Uterus (tissue), 4 donors: ENCODE measurements around the gene ELMO1. TPM values are rescaled to one million over a fixed set of nuclear protein-coding genes. Genes with fewer than 3 reads are reported as not detected.

Source experiments
- DNase-seq, 2 donors: peaks; one replicate each; pipeline ENCODE4 v3.0.0-alpha.2; 2019 to 2020
- H3K27ac ChIP-seq, 2 donors: fragments of 200-600 bp; sonication (generic); 1 replicate in 1 of 2; 2 replicates in 1 of 2; pipeline ENCODE4 v1.5.1; 2016 to 2018
- H3K27me3 ChIP-seq, 2 donors: fragments of 200-600 bp; sonication (generic); one replicate each; pipeline ENCODE4 v1.5.1; 2018 to 2019; ENCODE audit warnings: control low read depth in 1 of 2
- H3K36me3 ChIP-seq, 2 donors: fragments of 200-600 bp; sonication (generic); one replicate each; pipeline ENCODE4 v1.5.1; 2019; ENCODE audit warnings: control low read depth in 1 of 2
- H3K4me1 ChIP-seq, 2 donors: fragments of 200-600 bp; sonication (generic); one replicate each; pipeline ENCODE4 v1.5.1; 2018 to 2019; ENCODE audit warnings: control low read depth in 1 of 2
- H3K4me3 ChIP-seq, 2 donors: fragments of 200-600 bp; sonication (generic); 1 replicate in 1 of 2; 2 replicates in 1 of 2; pipeline ENCODE4 v1.5.1; 2018 to 2019; ENCODE audit warnings: mild to moderate bottlenecking in 1 of 2
- H3K9me3 ChIP-seq, 2 donors: fragments of 200-600 bp; sonication (generic); one replicate each; pipeline ENCODE4 v1.5.1; 2019; ENCODE audit warnings: control low read depth in 1 of 2
- CTCF ChIP-seq, 4 experiments: fragments of 200-600 bp in 2 of 4; fragments of 450-650 bp in 2 of 4; sonication (generic) in 2 of 4; IDR thresholded peaks; one replicate each; pipeline ENCODE4 v1.5.1; 2016 to 2019; ENCODE audit warnings: antibody characterized with exemption in 4 of 4, mild to moderate bottlenecking in 2 of 4, moderate library complexity in 1 of 4
- POLR2A ChIP-seq, 2 donors: fragments of 450-650 bp; IDR thresholded peaks; one replicate each; pipeline ENCODE4 v1.6.1; 2016; ENCODE audit warnings: antibody characterized with exemption in 2 of 2, mild to moderate bottlenecking in 1 of 2, moderate library complexity in 1 of 2
- intact Hi-C: fragments of 100-400 bp; cut with DNase I; formaldehyde crosslinking; loops from one replicate; pipeline ENCODE4 v1.15.1; 2023; ENCODE audit warnings: low total_unique reads
- total RNA-seq, 4 donors: library from RNA; depleted of rRNA in 3 of 4; stranded (reverse); fragments of >200 nt in 3 of 4; gene quantifications; one replicate each; pipeline versions ENCODE4 v1.1.0 to v1.2.4, GENCODE V29; 2014 to 2023
- donor health status: DM: yes; HTN: yes; CAD: no.

ELMO1 gene
- total RNA-seq, 4 donors from 2014 or later = 37.9 to 64.7 (median 55.5) TPM

GRCh38 chr7:37109843-37110242 is 338.8 kb downstream of the ELMO1 start:
- H3K36me3 ChIP-seq = no peaks in the 10 kb centered on the region
- DNase-seq = no peak
- H3K4me3 ChIP-seq = no peak overlapping the region
- intact Hi-C loops = no loop called here
- no peak overlapping the region for H3K27ac ChIP-seq
- H3K27me3 ChIP-seq = no peaks in the 10 kb centered on the region
- no peaks in the 10 kb centered on the region for H3K4me1 ChIP-seq
- TF ChIP-seq CTCF (IDR thresholded peaks at IDR 0.05) (no peak), POLR2A (IDR thresholded peaks at IDR 0.05) (no peak)
- no peaks in the 10 kb centered on the region for H3K9me3 ChIP-seq

GRCh38 chr7:37109016-37109683 is 339.5 kb downstream of the ELMO1 start:
- no peak overlapping the region for H3K27ac ChIP-seq
- TF ChIP-seq POLR2A (IDR thresholded peaks at IDR 0.05) = no peak
- TF ChIP-seq CTCF (IDR thresholded peaks at IDR 0.05) = no peak
- DNase-seq = no peak
- no peaks in the 10 kb centered on the region for H3K36me3 ChIP-seq
- H3K9me3 ChIP-seq = no peaks in the 10 kb centered on the region
- no peak overlapping the region for H3K4me3 ChIP-seq
- H3K27me3 ChIP-seq = no peaks in the 10 kb centered on the region
- intact Hi-C loops = no loop called here
- no peaks in the 10 kb centered on the region for H3K4me1 ChIP-seq

- Histone ChIP-seq H3K36me3 (no peaks in the 10 kb centered on the region), H3K9me3 (no peaks in the 10 kb centered on the region), H3K4me1 (no peaks in the 10 kb centered on the region), H3K27ac (no peak overlapping the region), H3K4me3 (no peak overlapping the region), H3K27me3 (no peaks in the 10 kb centered on the region)
- no peak for DNase-seq
- TF ChIP-seq POLR2A (IDR thresholded peaks at IDR 0.05) (no peak), CTCF (IDR thresholded peaks at IDR 0.05) (no peak)
- intact Hi-C loops = no loop called here
Observed at GRCh38 chr7:37108615-37109014, 340.0 kb downstream of the ELMO1 start.

GRCh38 chr7:37107047-37107750 is 341.5 kb downstream of the ELMO1 start:
- no peaks in the 10 kb centered on the region for H3K27me3 ChIP-seq
- no peak for DNase-seq
- no peak overlapping the region for H3K27ac ChIP-seq
- no peak overlapping the region for H3K4me3 ChIP-seq
- TF ChIP-seq POLR2A (IDR thresholded peaks at IDR 0.05) = no peak
- TF ChIP-seq CTCF (IDR thresholded peaks at IDR 0.05) = no peak
- intact Hi-C loops = no loop called here
- H3K36me3 ChIP-seq = no peaks in the 10 kb centered on the region
- H3K4me1 ChIP-seq = no peaks in the 10 kb centered on the region
- H3K9me3 ChIP-seq = no peaks in the 10 kb centered on the region

GRCh38 chr7:37105762-37106161 is 342.9 kb downstream of the ELMO1 start:
- Histone ChIP-seq H3K4me3 (no peak overlapping the region), H3K9me3 (no peaks in the 10 kb centered on the region), H3K4me1 (no peaks in the 10 kb centered on the region), H3K36me3 (no peaks in the 10 kb centered on the region), H3K27ac (no peak overlapping the region), H3K27me3 (no peaks in the 10 kb centered on the region)
- DNase-seq = no peak
- intact Hi-C loops = no loop called here
- TF ChIP-seq CTCF (IDR thresholded peaks at IDR 0.05) (no peak), POLR2A (IDR thresholded peaks at IDR 0.05) (no peak)
